HEK293 (cell line): ENCODE data around the gene ZSWIM6.
A peak's percentile ranks its signal among the peaks of the same experiment; 100 is the strongest.

Source experiments
- HOXA7 ChIP-seq: sonication (generic); formaldehyde crosslinking; IDR thresholded peaks from 2 replicates; pipeline ENCODE4 v1.8.1; 2022; ENCODE audit warnings: missing genetic modification reagents, borderline replicate concordance
- KLF8 ChIP-seq: fragments of 450-650 bp; formaldehyde crosslinking; IDR thresholded peaks from 2 replicates; pipeline ENCODE4 v1.5.1; 2016; ENCODE audit warnings: missing biosample characterization, missing genetic modification characterization
- PRDM1 ChIP-seq: fragments of 450-650 bp; formaldehyde crosslinking; IDR thresholded peaks from 2 replicates; pipeline ENCODE4; 2016; ENCODE audit warnings: missing biosample characterization, missing genetic modification characterization
- PRDM4 ChIP-seq: fragments of 450-650 bp; formaldehyde crosslinking; IDR thresholded peaks from 2 replicates; pipeline ENCODE4 v1.5.1; 2017; ENCODE audit warnings: missing biosample characterization, missing genetic modification characterization
- SP7 ChIP-seq: fragments of 450-650 bp; formaldehyde crosslinking; IDR thresholded peaks from 2 replicates; pipeline ENCODE4 v1.5.1; 2016; ENCODE audit warnings: missing biosample characterization, missing genetic modification characterization
- ZNF121 ChIP-seq: fragments of 450-650 bp; formaldehyde crosslinking; IDR thresholded peaks from 2 replicates; pipeline ENCODE4 v1.5.1; 2016; ENCODE audit warnings: missing biosample characterization, missing genetic modification characterization
- ZNF132 ChIP-seq: fragments of 450-650 bp; formaldehyde crosslinking; IDR thresholded peaks from 2 replicates; pipeline ENCODE4 v1.5.1; 2017; ENCODE audit warnings: missing biosample characterization, missing genetic modification characterization, borderline replicate concordance
- ZNF157 ChIP-seq: fragments of 450-650 bp; formaldehyde crosslinking; IDR thresholded peaks from 2 replicates; pipeline ENCODE4 v1.5.1; 2016; ENCODE audit warnings: missing biosample characterization, missing genetic modification characterization
- ZNF184 ChIP-seq: fragments of 450-650 bp; IDR thresholded peaks from 2 replicates; pipeline ENCODE4 v1.5.1; 2018; ENCODE audit warnings: missing biosample characterization, mild to moderate bottlenecking, missing genetic modification characterization
- ZNF214 ChIP-seq: fragments of 450-650 bp; formaldehyde crosslinking; IDR thresholded peaks from 2 replicates; pipeline ENCODE4 v1.5.1; 2017; ENCODE audit warnings: missing biosample characterization, mild to moderate bottlenecking, missing genetic modification characterization, borderline replicate concordance
- ZNF223 ChIP-seq: fragments of 450-650 bp; formaldehyde crosslinking; IDR thresholded peaks from 2 replicates; pipeline ENCODE4 v1.5.1; 2016; ENCODE audit warnings: missing biosample characterization, missing genetic modification characterization
- ZNF362 ChIP-seq: fragments of 450-650 bp; formaldehyde crosslinking; IDR thresholded peaks from 2 replicates; pipeline ENCODE4 v1.5.1; 2016; ENCODE audit warnings: missing biosample characterization, missing genetic modification characterization
- ZNF404 ChIP-seq: fragments of 450-650 bp; formaldehyde crosslinking; IDR thresholded peaks from 2 replicates; pipeline ENCODE4 v1.5.1; 2017; ENCODE audit warnings: missing biosample characterization, missing genetic modification characterization
- ZNF426 ChIP-seq: fragments of 450-650 bp; formaldehyde crosslinking; IDR thresholded peaks from 2 replicates; pipeline ENCODE4 v1.5.1; 2017; ENCODE audit warnings: missing biosample characterization, missing genetic modification characterization, mild to moderate bottlenecking, inconsistent platforms, moderate library complexity
- ZNF514 ChIP-seq: fragments of 450-650 bp; formaldehyde crosslinking; IDR thresholded peaks from 2 replicates; pipeline ENCODE4 v1.5.1; 2016; ENCODE audit warnings: missing biosample characterization, missing genetic modification characterization
- ZNF548 ChIP-seq: fragments of 450-650 bp; formaldehyde crosslinking; IDR thresholded peaks from 2 replicates; pipeline ENCODE4 v1.5.1; 2016; ENCODE audit warnings: missing biosample characterization, missing genetic modification characterization
- ZNF558 ChIP-seq: fragments of 450-650 bp; formaldehyde crosslinking; IDR thresholded peaks from 2 replicates; pipeline ENCODE4 v1.5.1; 2016; ENCODE audit warnings: missing biosample characterization, missing genetic modification characterization
- ZNF600 ChIP-seq: fragments of 450-650 bp; formaldehyde crosslinking; IDR thresholded peaks from 2 replicates; pipeline ENCODE4 v1.5.1; 2016; ENCODE audit warnings: missing biosample characterization, missing genetic modification characterization
- ZNF621 ChIP-seq: fragments of 450-650 bp; formaldehyde crosslinking; IDR thresholded peaks from 2 replicates; pipeline ENCODE4 v1.5.1; 2017; ENCODE audit warnings: missing biosample characterization, missing genetic modification characterization
- ZNF629 ChIP-seq: fragments of 450-650 bp; formaldehyde crosslinking; IDR thresholded peaks from 2 replicates; pipeline ENCODE4 v1.5.1; 2017; ENCODE audit warnings: missing biosample characterization, missing genetic modification characterization
- ZNF707 ChIP-seq: fragments of 450-650 bp; formaldehyde crosslinking; IDR thresholded peaks from 2 replicates; pipeline ENCODE4 v1.5.1; 2016; ENCODE audit warnings: missing biosample characterization, missing genetic modification characterization
- ZNF768 ChIP-seq: fragments of 450-650 bp; formaldehyde crosslinking; IDR thresholded peaks from 2 replicates; pipeline ENCODE4 v1.5.1; 2018; ENCODE audit warnings: missing biosample characterization, mild to moderate bottlenecking, missing genetic modification characterization
- ZNF785 ChIP-seq: fragments of 450-650 bp; formaldehyde crosslinking; IDR thresholded peaks from 2 replicates; pipeline ENCODE4 v1.5.1; 2016; ENCODE audit warnings: missing biosample characterization, missing genetic modification characterization
- TF ChIP-seq, protein P1 (sequence below): fragments of 450-650 bp; formaldehyde crosslinking; IDR thresholded peaks from 2 replicates; pipeline ENCODE4 v1.5.1; 2016; ENCODE audit warnings: missing biosample characterization, missing genetic modification characterization
- TF ChIP-seq, protein P2 (sequence below): fragments of 450-650 bp; formaldehyde crosslinking; IDR thresholded peaks from 2 replicates; pipeline ENCODE4 v1.5.1; 2016; ENCODE audit warnings: missing biosample characterization, missing genetic modification characterization
- TF ChIP-seq, protein P3 (sequence below): fragments of 450-650 bp; formaldehyde crosslinking; IDR thresholded peaks from 2 replicates; pipeline ENCODE4 v1.5.1; 2016; ENCODE audit warnings: missing biosample characterization, missing genetic modification characterization, low read depth
- TF ChIP-seq, protein P4 (sequence below): fragments of 450-650 bp; IDR thresholded peaks from 2 replicates; pipeline ENCODE4 v1.5.1; 2018; ENCODE audit warnings: missing biosample characterization, missing genetic modification characterization

ZSWIM6 gene

GRCh38 chr5:61329550-61330128 lies 2.4 kb upstream of the ZSWIM6 start (continued):
- TF ChIP-seq PRDM4 (tag by site-specific recombination) (no peak), ZNF223 (tag by site-specific recombination) (no peak), ZNF426 (tag by site-specific recombination) (no peak), ZNF548 (tag by site-specific recombination) (no peak), ZNF362 (no peak), ZNF707 (tag by site-specific recombination) (0 out of 2 replicates have a peak, but pooled peaks have one; percentile 17), ZNF558 (peak; percentile 8; the same call in 1 of the 2 replicates), ZNF629 (tag by site-specific recombination) (peak; percentile 77), HOXA7 (CRISPR knock-in tag) (no peak), ZNF157 (tag by site-specific recombination) (no peak), ZNF600 (tag by site-specific recombination) (no peak), ZNF621 (no peak), ZNF514 (tag by site-specific recombination) (no peak), ZNF121 (tag by site-specific recombination) (no peak), ZNF785 (tag by site-specific recombination) (no peak), ZNF768 (tag by site-specific recombination) (no peak), ZNF404 (no peak), ZNF132 (tag by site-specific recombination) (no peak), SP7 (tag by site-specific recombination) (0 out of 2 replicates have a peak, but pooled peaks have one; percentile 14), ZNF184 (no peak), ZNF214 (tag by site-specific recombination) (no peak), PRDM1 (no peak), KLF8 (tag by site-specific recombination) (no peak)
- TF ChIP-seq, protein P1, sequence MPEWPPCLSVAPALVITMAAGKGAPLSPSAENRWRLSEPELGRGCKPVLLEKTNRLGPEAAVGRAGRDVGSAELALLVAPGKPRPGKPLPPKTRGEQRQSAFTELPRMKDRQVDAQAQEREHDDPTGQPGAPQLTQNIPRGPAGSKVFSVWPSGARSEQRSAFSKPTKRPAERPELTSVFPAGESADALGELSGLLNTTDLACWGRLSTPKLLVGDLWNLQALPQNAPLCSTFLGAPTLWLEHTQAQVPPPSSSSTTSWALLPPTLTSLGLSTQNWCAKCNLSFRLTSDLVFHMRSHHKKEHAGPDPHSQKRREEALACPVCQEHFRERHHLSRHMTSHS (tag by site-specific recombination) = no peak
- TF ChIP-seq, protein P2, sequence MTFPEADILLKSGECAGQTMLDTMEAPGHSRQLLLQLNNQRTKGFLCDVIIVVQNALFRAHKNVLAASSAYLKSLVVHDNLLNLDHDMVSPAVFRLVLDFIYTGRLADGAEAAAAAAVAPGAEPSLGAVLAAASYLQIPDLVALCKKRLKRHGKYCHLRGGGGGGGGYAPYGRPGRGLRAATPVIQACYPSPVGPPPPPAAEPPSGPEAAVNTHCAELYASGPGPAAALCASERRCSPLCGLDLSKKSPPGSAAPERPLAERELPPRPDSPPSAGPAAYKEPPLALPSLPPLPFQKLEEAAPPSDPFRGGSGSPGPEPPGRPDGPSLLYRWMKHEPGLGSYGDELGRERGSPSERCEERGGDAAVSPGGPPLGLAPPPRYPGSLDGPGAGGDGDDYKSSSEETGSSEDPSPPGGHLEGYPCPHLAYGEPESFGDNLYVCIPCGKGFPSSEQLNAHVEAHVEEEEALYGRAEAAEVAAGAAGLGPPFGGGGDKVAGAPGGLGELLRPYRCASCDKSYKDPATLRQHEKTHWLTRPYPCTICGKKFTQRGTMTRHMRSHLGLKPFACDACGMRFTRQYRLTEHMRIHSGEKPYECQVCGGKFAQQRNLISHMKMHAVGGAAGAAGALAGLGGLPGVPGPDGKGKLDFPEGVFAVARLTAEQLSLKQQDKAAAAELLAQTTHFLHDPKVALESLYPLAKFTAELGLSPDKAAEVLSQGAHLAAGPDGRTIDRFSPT (tag by site-specific recombination) = 0 out of 2 replicates have a peak, but pooled peaks have one; percentile 25
- TF ChIP-seq, protein P3, sequence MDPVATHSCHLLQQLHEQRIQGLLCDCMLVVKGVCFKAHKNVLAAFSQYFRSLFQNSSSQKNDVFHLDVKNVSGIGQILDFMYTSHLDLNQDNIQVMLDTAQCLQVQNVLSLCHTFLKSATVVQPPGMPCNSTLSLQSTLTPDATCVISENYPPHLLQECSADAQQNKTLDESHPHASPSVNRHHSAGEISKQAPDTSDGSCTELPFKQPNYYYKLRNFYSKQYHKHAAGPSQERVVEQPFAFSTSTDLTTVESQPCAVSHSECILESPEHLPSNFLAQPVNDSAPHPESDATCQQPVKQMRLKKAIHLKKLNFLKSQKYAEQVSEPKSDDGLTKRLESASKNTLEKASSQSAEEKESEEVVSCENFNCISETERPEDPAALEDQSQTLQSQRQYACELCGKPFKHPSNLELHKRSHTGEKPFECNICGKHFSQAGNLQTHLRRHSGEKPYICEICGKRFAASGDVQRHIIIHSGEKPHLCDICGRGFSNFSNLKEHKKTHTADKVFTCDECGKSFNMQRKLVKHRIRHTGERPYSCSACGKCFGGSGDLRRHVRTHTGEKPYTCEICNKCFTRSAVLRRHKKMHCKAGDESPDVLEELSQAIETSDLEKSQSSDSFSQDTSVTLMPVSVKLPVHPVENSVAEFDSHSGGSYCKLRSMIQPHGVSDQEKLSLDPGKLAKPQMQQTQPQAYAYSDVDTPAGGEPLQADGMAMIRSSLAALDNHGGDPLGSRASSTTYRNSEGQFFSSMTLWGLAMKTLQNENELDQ = no peak
- TF ChIP-seq, protein P4, sequence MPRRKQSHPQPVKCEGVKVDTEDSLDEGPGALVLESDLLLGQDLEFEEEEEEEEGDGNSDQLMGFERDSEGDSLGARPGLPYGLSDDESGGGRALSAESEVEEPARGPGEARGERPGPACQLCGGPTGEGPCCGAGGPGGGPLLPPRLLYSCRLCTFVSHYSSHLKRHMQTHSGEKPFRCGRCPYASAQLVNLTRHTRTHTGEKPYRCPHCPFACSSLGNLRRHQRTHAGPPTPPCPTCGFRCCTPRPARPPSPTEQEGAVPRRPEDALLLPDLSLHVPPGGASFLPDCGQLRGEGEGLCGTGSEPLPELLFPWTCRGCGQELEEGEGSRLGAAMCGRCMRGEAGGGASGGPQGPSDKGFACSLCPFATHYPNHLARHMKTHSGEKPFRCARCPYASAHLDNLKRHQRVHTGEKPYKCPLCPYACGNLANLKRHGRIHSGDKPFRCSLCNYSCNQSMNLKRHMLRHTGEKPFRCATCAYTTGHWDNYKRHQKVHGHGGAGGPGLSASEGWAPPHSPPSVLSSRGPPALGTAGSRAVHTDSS = no peak
